ENCODE results near the gene BICDL2. TPM values are rescaled to one million over a fixed set of nuclear protein-coding genes. Genes with fewer than 3 reads are reported as not detected.
"Not testable (repeated sequence)": the region's sequence is repeated elsewhere in the genome, so short reads cannot be mapped to it uniquely, and the experiment has no call there.

BICDL2 gene
- polyA plus RNA-seq, 1 experiment: not detected

DNA sequence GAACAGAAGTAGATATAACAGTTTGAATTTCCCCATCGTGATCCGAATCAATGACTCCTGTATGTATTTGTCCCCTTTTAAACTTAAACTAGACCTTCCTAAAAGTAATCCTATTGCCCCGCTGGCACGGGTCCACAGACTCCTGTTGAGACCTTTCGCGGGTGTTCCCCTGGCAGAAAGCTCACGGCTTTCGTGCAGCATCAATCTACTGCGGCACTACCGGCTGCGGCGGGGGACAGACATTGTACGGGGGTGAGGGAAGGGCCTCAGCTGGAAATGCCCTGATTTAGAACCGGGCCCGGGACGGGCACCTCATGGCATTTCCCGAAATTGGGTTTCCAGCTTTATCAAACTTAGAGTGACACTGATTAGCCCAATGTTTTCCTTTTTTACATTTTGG, 43.3 kb upstream of the BICDL2 start:
- POLR2A ChIA-PET: no interaction called here
- no peak for DNase-seq (ENCODE audit: low read depth, low spot score)
- H3K27me3 ChIP-seq (ENCODE audit: control insufficient read depth, insufficient read depth, low read length): peaks cover 35% of the 10 kb centered on the region
- CTCF ChIA-PET: interaction anchor here (1.2 kb wide), 1 partner anchor 50 kb away, joined by 5 read pairs; no protein-coding TSS in a partner anchor
- H3K4me3 ChIP-seq (ENCODE audit: low read depth, low read length): no peak overlapping the region
- H3K9me3 ChIP-seq (ENCODE audit: control insufficient read depth, insufficient read depth, low read length): no peaks in the 10 kb centered on the region
- TF ChIP-seq, protein P1, sequence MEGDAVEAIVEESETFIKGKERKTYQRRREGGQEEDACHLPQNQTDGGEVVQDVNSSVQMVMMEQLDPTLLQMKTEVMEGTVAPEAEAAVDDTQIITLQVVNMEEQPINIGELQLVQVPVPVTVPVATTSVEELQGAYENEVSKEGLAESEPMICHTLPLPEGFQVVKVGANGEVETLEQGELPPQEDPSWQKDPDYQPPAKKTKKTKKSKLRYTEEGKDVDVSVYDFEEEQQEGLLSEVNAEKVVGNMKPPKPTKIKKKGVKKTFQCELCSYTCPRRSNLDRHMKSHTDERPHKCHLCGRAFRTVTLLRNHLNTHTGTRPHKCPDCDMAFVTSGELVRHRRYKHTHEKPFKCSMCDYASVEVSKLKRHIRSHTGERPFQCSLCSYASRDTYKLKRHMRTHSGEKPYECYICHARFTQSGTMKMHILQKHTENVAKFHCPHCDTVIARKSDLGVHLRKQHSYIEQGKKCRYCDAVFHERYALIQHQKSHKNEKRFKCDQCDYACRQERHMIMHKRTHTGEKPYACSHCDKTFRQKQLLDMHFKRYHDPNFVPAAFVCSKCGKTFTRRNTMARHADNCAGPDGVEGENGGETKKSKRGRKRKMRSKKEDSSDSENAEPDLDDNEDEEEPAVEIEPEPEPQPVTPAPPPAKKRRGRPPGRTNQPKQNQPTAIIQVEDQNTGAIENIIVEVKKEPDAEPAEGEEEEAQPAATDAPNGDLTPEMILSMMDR (IDR thresholded peaks at IDR 0.05; ENCODE audit: low read depth, low read length): no peak
- H3K27ac ChIP-seq (ENCODE audit: low read depth, low read length): no peak overlapping the region

DNA sequence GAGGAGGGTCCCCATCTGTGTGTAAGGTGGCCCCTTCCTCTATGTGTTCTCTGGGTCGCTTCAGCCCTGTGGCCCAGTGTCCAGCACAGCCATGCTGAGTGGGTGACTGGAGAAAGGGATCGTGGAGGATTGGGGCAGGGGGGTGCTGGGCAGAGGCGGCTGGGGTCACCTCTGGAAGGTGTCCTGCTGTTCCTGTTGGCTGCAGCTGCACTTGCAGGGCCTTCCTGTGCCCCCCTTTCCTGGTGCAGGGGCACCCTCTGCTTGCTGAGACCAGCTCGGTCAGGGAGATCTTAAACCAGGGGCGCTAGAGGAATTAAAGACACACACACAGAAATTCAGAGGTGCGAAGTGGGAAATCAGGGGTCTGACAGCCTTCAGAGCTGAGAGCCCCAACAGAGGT, 39.8 kb upstream of the BICDL2 start:
- TF ChIP-seq, protein P1 (IDR thresholded peaks at IDR 0.05; ENCODE audit: low read depth, low read length): no peak
- H3K9me3 ChIP-seq (ENCODE audit: control insufficient read depth, insufficient read depth, low read length): no peaks in the 10 kb centered on the region
- H3K4me3 ChIP-seq (ENCODE audit: low read depth, low read length): no peak overlapping the region
- DNase-seq (ENCODE audit: low read depth, low spot score): no peak
- ChIA-PET CTCF (interaction anchor here (1.1 kb wide), 1 partner anchor 73 kb away, joined by 3 read pairs; no protein-coding TSS in a partner anchor), POLR2A (no interaction called here)
- no peak overlapping the region for H3K27ac ChIP-seq (ENCODE audit: low read depth, low read length)
- peaks cover 28% of the 10 kb centered on the region for H3K27me3 ChIP-seq (ENCODE audit: control insufficient read depth, insufficient read depth, low read length)

DNA sequence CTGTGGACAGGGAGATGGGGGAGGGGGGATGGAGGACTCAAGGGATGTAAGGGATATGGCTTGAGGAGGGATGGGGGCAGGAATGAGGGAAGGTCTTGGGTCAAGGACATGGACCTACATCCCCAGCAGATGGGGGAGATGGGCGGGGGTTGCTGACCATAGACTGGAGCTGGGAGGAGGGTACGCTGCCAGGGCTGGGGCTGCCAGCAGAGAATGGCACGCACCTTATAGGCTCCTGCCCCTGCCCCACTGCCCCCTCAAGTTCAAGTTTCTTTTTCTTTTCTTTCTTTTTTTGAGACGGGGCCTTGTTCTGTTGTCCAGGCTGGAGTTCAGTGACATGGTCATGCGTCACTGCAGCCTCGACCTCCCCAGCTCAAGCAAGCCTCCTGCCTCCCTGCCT, 39.2 kb upstream of the BICDL2 start:
- peaks cover 27% of the 10 kb centered on the region for H3K27me3 ChIP-seq (ENCODE audit: control insufficient read depth, insufficient read depth, low read length)
- CTCF ChIA-PET: interaction anchor here (0.6 kb wide), 1 partner anchor 776 kb away, joined by 5 read pairs; no protein-coding TSS in a partner anchor
- DNase-seq (ENCODE audit: low read depth, low spot score); H3K27ac ChIP-seq (ENCODE audit: low read depth, low read length); H3K4me3 ChIP-seq (ENCODE audit: low read depth, low read length); H3K9me3 ChIP-seq (ENCODE audit: control insufficient read depth, insufficient read depth, low read length); POLR2A ChIA-PET: not testable (repeated sequence)

DNA sequence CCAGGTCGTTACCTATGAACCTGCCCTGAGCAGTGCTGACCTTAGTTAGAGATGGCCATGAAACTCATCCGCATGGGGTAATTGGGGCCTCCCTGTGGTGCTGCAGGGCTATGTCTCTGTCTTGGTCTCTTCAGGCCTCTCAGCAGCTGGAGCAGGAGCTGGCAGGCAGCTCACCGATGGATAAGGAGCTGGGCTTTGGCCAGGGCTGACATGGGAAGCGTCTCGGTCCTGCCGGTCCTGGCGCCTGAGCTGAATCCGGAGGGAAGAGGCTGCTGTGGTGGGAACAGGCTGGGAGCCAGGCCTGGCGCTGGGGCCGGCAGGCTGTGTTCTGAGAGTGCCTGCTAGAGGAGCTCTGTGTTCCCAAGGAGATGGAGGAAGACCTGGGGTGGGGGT, 38.8 kb upstream of the BICDL2 start:
- no peak overlapping the region for H3K4me3 ChIP-seq (ENCODE audit: low read depth, low read length)
- H3K27ac ChIP-seq (ENCODE audit: low read depth, low read length): no peak overlapping the region
- ChIA-PET CTCF (interaction anchor here (0.6 kb wide), 2 partner anchors 777 to 1283 kb away, joined by 3 to 5 read pairs; no protein-coding TSS in a partner anchor), POLR2A (interaction anchor here (0.6 kb wide), 1 partner anchor 27 kb away, joined by 7 read pairs; no protein-coding TSS in a partner anchor)
- DNase-seq (ENCODE audit: low read depth, low spot score): no peak
- TF ChIP-seq, protein P1 (IDR thresholded peaks at IDR 0.05; ENCODE audit: low read depth, low read length): no peak
- peaks cover 23% of the 10 kb centered on the region for H3K27me3 ChIP-seq (ENCODE audit: control insufficient read depth, insufficient read depth, low read length)
- H3K9me3 ChIP-seq (ENCODE audit: control insufficient read depth, insufficient read depth, low read length): no peaks in the 10 kb centered on the region

DNA sequence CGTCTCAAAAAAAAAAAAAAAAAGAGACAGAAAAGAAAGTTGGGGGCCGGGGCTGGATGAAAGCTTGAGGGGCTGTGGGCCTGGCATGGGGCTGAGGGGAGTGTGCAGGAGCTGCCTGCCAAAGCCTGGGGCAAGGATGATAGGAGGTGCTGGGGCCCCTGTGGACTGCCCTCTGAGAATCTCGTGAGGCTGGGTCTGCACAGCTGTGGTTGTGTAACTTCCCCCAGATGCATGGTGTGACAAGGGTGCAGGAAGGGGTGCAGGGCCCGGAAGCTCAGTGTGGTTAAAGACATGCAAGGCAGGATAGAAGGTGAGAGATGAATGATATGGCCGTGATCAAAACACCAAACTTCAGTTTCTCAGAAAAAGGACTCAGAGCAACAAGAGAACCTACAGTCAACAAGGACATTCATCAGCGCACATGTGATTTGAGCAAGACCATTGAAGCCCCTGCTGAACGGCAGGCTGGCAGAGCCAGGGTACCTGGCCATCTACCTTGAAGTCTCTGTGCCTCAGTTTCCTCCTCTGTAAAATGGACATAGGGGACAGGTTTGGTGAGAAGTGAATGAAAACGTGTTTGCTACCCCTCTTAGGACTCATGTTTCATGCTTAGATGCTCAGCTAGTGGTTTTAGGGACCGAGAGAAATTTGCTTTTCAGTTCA, 38.2 kb upstream of the BICDL2 start:
- Histone ChIP-seq H3K4me3 (ENCODE audit: low read depth, low read length) (no peak overlapping the region), H3K27ac (ENCODE audit: low read depth, low read length) (no peak overlapping the region), H3K27me3 (ENCODE audit: control insufficient read depth, insufficient read depth, low read length) (peaks cover 19% of the 10 kb centered on the region), H3K9me3 (ENCODE audit: control insufficient read depth, insufficient read depth, low read length) (no peaks in the 10 kb centered on the region)
- CTCF ChIA-PET: interaction anchor here (0.6 kb wide), 3 partner anchors 37 to 1283 kb away, joined by 3 read pairs; no protein-coding TSS in a partner anchor
- POLR2A ChIA-PET: interaction anchor here (0.6 kb wide), 1 partner anchor 27 kb away, joined by 7 read pairs; no protein-coding TSS in a partner anchor
- TF ChIP-seq, protein P1 (IDR thresholded peaks at IDR 0.05; ENCODE audit: low read depth, low read length): no peak
- DNase-seq (ENCODE audit: low read depth, low spot score): no peak

All from AG04450 (cell line).